ENCODE data around the gene EP400. TPM values are rescaled to one million over a fixed set of nuclear protein-coding genes. Genes with fewer than 3 reads are reported as not detected.
A peak's percentile ranks its signal among the peaks of the same experiment; 100 is the strongest.

Gene EP400
- total and polyA plus RNA-seq, 12 donors = 6.6 to 20.5 (median 18.9) TPM

- H3K9me3 ChIP-seq = no peaks in the 10 kb centered on the region
- peaks cover 0 to 69% (median 36%) of the 10 kb centered on the region in 9 donors for H3K36me3 ChIP-seq
- peaks cover 0 to 40% (median 11%) of the 10 kb centered on the region in 9 donors for H3K4me1 ChIP-seq
- no peak for DNase-seq
- H3K4me3 ChIP-seq = no peak overlapping the region
- intact Hi-C loops (cut with DNase I) = no loop called here
- ATAC-seq = no peak
- H3K27me3 ChIP-seq = no peaks in the 10 kb centered on the region
- WGBS, 2 donors = 95 to 96% methylated on average over 14 of the region's 14 CpGs
- no peak for TF ChIP-seq CTCF (IDR thresholded peaks at IDR 0.05)
- peak overlapping the region in 3 of 10 donors; percentile 21 to 82 (median 66) for H3K27ac ChIP-seq
Observed at GRCh38 chr12:131920157-131920508, 29.6 kb upstream of the EP400 start.

- no peak for DNase-seq
- Histone ChIP-seq H3K27me3 (no peaks in the 10 kb centered on the region), H3K4me3 (no peak overlapping the region), H3K27ac (peak overlapping the region in 9 of 10 donors; percentile 58 to 89 (median 78)), H3K4me1 (peaks cover 0 to 40% (median 11%) of the 10 kb centered on the region in 9 donors), H3K9me3 (no peaks in the 10 kb centered on the region), H3K36me3 (peaks cover 0 to 59% (median 26%) of the 10 kb centered on the region in 9 donors)
- intact Hi-C loops (cut with DNase I) = no loop called here
- peak; percentile 5 to 87 (median 54) for ATAC-seq
- TF ChIP-seq CTCF (IDR thresholded peaks at IDR 0.05) = no peak
- 78 to 82% methylated on average over 35 of the region's 35 CpGs for WGBS, 2 donors
Observed at GRCh38 chr12:131920902-131921840, 28.6 kb upstream of the EP400 start.

DNA sequence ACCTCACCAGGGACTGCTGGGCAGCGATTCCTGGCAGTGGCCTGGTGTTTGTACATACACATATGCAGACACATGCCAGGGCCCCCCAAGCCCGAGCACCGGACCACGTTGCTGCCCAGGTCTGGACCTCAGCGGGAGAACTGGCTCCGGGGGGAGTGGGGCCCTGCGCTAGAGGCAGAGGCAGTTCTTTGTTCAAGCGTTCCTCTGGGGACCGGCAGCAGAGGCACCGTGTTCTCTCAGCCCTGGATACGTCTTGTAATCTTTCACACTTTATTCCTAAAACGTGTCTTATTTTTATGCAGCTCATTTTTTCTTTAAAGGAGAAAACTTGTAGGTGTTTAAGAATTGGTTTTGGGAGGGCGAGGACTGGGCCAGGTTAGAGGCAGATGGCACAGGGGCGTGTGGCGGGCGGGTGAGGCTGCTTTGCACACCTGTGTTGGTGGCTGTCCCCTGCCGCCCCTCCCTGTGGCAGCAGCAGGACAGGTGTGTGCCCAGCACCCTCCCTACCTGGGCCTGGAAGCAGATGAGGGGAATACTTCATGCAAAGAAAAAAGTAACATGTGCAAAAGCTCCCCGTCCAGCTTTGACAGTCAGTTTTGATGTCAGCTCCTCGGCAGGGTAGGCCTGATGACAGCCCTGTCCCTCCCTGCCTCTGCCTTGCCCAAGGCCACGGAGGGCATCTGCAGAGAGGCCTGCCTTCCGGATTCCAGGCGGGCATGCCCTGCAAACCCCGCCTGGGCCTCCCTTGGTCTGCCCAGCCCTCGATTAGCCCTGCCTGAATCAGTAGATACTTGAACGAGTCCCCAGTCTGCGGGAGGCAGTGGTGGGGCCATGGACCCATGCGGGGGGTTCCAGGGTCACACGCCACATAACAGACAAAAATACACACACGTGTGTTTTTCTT lies 27.6 kb upstream of the EP400 start:
- peak overlapping the region in 9 of 10 donors; percentile 58 to 89 (median 78) for H3K27ac ChIP-seq
- no peaks in the 10 kb centered on the region for H3K27me3 ChIP-seq
- no peak overlapping the region for H3K4me3 ChIP-seq
- H3K36me3 ChIP-seq = peaks cover 0 to 52% (median 24%) of the 10 kb centered on the region in 9 donors
- 57 to 64% methylated on average over 29 of the region's 29 CpGs for WGBS, 2 donors
- DNase-seq (peak; percentile 47 to 52), ATAC-seq (peak; percentile 59 to 90 (median 72))
- no peak for TF ChIP-seq CTCF (IDR thresholded peaks at IDR 0.05)
- no peaks in the 10 kb centered on the region for H3K9me3 ChIP-seq
- peaks cover 0 to 40% (median 11%) of the 10 kb centered on the region in 9 donors for H3K4me1 ChIP-seq
- intact Hi-C loops (cut with DNase I) = no loop called here

GRCh38 chr12:131922772-131923171 lies 27.0 kb upstream of the EP400 start:
- Histone ChIP-seq H3K27me3 (no peaks in the 10 kb centered on the region), H3K4me1 (peaks cover 0 to 40% (median 11%) of the 10 kb centered on the region in 9 donors), H3K36me3 (peaks cover 0 to 46% (median 24%) of the 10 kb centered on the region in 9 donors), H3K4me3 (no peak overlapping the region), H3K27ac (peak overlapping the region in 8 of 10 donors; percentile 58 to 82 (median 75)), H3K9me3 (no peaks in the 10 kb centered on the region)
- DNase-seq = no peak
- no peak for TF ChIP-seq CTCF (IDR thresholded peaks at IDR 0.05)
- intact Hi-C loops (cut with DNase I) = no loop called here
- 87 to 88% methylated on average over 13 of the region's 13 CpGs for WGBS, 2 donors
- ATAC-seq = no peak

Measured in heart right ventricle (tissue), 16 donors.